ENCODE data around the gene STIP1. TPM values are rescaled to one million over a fixed set of nuclear protein-coding genes. Genes with fewer than 3 reads are reported as not detected.

The STIP1 gene
- total RNA-seq, 4 donors from 2014 or later: 141 to 193 (median 168) TPM

GRCh38 chr11:64140082-64140481, 45.9 kb upstream of the STIP1 start:
- H3K27me3 ChIP-seq: no peaks in the 10 kb centered on the region
- no peak overlapping the region for H3K27ac ChIP-seq
- H3K9me3 ChIP-seq: no peaks in the 10 kb centered on the region
- ATAC-seq (no peak), DNase-seq (no peak)
- H3K36me3 ChIP-seq: no peaks in the 10 kb centered on the region
- in situ Hi-C loops (cut with MboI; ENCODE audit: low sequenced_read_pairs in 4 of 4): loop anchor here in 3 of 4 donors (10.0 to 25.0 kb wide), 2 partner anchors 145 to 303 kb away; partner anchors contain the start of gene MARK2 (in 3 of the 3)
- H3K4me1 ChIP-seq: peaks cover 17 to 28% of the 10 kb centered on the region in 2 donors
- no peak overlapping the region for H3K4me3 ChIP-seq
- intact Hi-C loops (cut with DNase I; ENCODE audit: low total_unique reads): no loop called here
- no peak for TF ChIP-seq POLR2A (IDR thresholded peaks at IDR 0.05)

GRCh38 chr11:64141081-64141783, 44.7 kb upstream of the STIP1 start:
- DNase-seq (no peak), ATAC-seq (no peak)
- no peaks in the 10 kb centered on the region for H3K9me3 ChIP-seq
- in situ Hi-C loops (cut with MboI; ENCODE audit: low sequenced_read_pairs in 4 of 4) (loop anchor here in 3 of 4 donors (10.0 to 25.0 kb wide), 2 partner anchors 146 to 304 kb away; partner anchors contain the start of gene MARK2 (in 3 of the 3)), intact Hi-C loops (cut with DNase I; ENCODE audit: low total_unique reads) (no loop called here)
- no peak overlapping the region for H3K27ac ChIP-seq
- peaks cover 6 to 28% of the 10 kb centered on the region in 2 donors for H3K4me1 ChIP-seq
- TF ChIP-seq POLR2A (IDR thresholded peaks at IDR 0.05) (no peak), CTCF (IDR thresholded peaks at IDR 0.05 in 4 of 5, conservative IDR thresholded peaks at IDR 0.05 in 1 of 5) (no peak)
- no peaks in the 10 kb centered on the region for H3K36me3 ChIP-seq
- no peak overlapping the region for H3K4me3 ChIP-seq
- H3K27me3 ChIP-seq: no peaks in the 10 kb centered on the region

- H3K4me3 ChIP-seq: no peak overlapping the region
- ATAC-seq (no peak), DNase-seq (no peak)
- H3K4me1 ChIP-seq: peaks cover 24 to 47% of the 10 kb centered on the region in 2 donors
- in situ Hi-C loops (cut with MboI; ENCODE audit: low sequenced_read_pairs in 4 of 4) (loop anchor here (5.0 to 25.0 kb wide), 4 partner anchors 143 to 308 kb away; partner anchors contain the start of gene MARK2 (in 3 of the 4)), intact Hi-C loops (cut with DNase I; ENCODE audit: low total_unique reads) (no loop called here)
- peak overlapping the region in 1 of 4 donors; percentile 46 for H3K27ac ChIP-seq
- H3K36me3 ChIP-seq: no peaks in the 10 kb centered on the region
- H3K9me3 ChIP-seq: no peaks in the 10 kb centered on the region
- no peaks in the 10 kb centered on the region for H3K27me3 ChIP-seq
- TF ChIP-seq CTCF (IDR thresholded peaks at IDR 0.05 in 4 of 5, conservative IDR thresholded peaks at IDR 0.05 in 1 of 5): no peak
- no peak for TF ChIP-seq POLR2A (IDR thresholded peaks at IDR 0.05)
Observed at GRCh38 chr11:64144587-64145472, 41.1 kb upstream of the STIP1 start.

- intact Hi-C loops (cut with DNase I; ENCODE audit: low total_unique reads): no loop called here
Observed at GRCh38 chr11:64146036-64146955, 39.7 kb upstream of the STIP1 start.

More at GRCh38 chr11:64146036-64146955, 39.7 kb upstream of the STIP1 start:
- in situ Hi-C loops (cut with MboI; ENCODE audit: low sequenced_read_pairs in 4 of 4): loop anchor here (5.0 to 25.0 kb wide), 4 partner anchors 144 to 309 kb away; partner anchors contain the start of gene MARK2 (in 3 of the 4)
- TF ChIP-seq CTCF (IDR thresholded peaks at IDR 0.05 in 4 of 5, conservative IDR thresholded peaks at IDR 0.05 in 1 of 5) (peak; percentile 17 to 61 (median 42)), POLR2A (IDR thresholded peaks at IDR 0.05) (no peak)
- Histone ChIP-seq H3K4me1 (peaks cover 32 to 50% of the 10 kb centered on the region in 2 donors), H3K27ac (peak overlapping the region in 2 of 4 donors; percentile 11 to 46), H3K4me3 (no peak overlapping the region), H3K27me3 (no peaks in the 10 kb centered on the region), H3K9me3 (no peaks in the 10 kb centered on the region), H3K36me3 (no peaks in the 10 kb centered on the region)
- ATAC-seq: peak in 1 of 2 donors; percentile 10
- DNase-seq: peak in 1 of 2 donors; percentile 45
